Measurements from ENCODE around the gene FKBP8. TPM values are rescaled to one million over a fixed set of nuclear protein-coding genes. Genes with fewer than 3 reads are reported as not detected.
A peak's percentile ranks its signal among the peaks of the same experiment; 100 is the strongest.

Gene FKBP8
- total RNA-seq, 2 donors from 2014 or later = 235 to 247 TPM

GRCh38 chr19:18559685-18560084 is 16.3 kb upstream of the FKBP8 start:
- no peak for TF ChIP-seq POLR2A (IDR thresholded peaks at IDR 0.05)
- TF ChIP-seq, protein P1, sequence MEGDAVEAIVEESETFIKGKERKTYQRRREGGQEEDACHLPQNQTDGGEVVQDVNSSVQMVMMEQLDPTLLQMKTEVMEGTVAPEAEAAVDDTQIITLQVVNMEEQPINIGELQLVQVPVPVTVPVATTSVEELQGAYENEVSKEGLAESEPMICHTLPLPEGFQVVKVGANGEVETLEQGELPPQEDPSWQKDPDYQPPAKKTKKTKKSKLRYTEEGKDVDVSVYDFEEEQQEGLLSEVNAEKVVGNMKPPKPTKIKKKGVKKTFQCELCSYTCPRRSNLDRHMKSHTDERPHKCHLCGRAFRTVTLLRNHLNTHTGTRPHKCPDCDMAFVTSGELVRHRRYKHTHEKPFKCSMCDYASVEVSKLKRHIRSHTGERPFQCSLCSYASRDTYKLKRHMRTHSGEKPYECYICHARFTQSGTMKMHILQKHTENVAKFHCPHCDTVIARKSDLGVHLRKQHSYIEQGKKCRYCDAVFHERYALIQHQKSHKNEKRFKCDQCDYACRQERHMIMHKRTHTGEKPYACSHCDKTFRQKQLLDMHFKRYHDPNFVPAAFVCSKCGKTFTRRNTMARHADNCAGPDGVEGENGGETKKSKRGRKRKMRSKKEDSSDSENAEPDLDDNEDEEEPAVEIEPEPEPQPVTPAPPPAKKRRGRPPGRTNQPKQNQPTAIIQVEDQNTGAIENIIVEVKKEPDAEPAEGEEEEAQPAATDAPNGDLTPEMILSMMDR (IDR thresholded peaks at IDR 0.05) = no peak
- ATAC-seq (no peak), DNase-seq (no peak)
- Histone ChIP-seq H3K27me3 (no peaks in the 10 kb centered on the region), H3K4me3 (no peak overlapping the region), H3K4me1 (peaks cover 15% of the 10 kb centered on the region), H3K36me3 (replicated peaks in 1 of 2; ENCODE audit: insufficient read depth in 1 of 2, low read depth in 2 of 2) (peaks cover 0 to 8% of the 10 kb centered on the region in 2 donors), H3K9me3 (no peaks in the 10 kb centered on the region), H3K27ac (peak overlapping the region in 2 of 4 donors; percentile 10 to 24)
- intact Hi-C loops (cut with DNase I) = loop anchor here (10.0 kb wide), 1 partner anchor 95 kb away; no protein-coding TSS in a partner anchor
- 62 to 66% methylated on average over 5 of the region's 5 CpGs for WGBS, 2 donors

DNA sequence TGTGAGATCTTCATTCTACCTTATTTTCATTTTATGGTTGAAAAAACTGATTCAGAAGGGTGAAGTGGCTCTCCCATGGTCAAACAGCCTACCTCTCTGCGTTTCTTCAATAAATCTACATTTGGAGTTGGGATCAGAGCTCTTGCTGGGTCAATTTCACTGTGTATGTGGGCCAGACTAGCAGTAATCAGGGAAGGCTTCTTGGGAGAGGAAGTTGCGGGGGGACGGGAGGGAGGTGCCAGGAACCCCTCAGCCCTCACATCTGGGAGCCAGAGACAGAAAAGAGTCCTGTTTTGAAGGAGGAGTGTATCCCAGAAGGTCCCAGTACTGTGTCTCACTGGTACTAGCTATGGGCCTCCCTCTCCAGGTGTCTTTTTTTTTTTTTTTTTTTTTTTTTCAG is 15.2 kb upstream of the FKBP8 start:
- 31 to 48% methylated on average over 3 of the region's 3 CpGs for WGBS, 2 donors
- Histone ChIP-seq H3K9me3 (no peaks in the 10 kb centered on the region), H3K4me3 (no peak overlapping the region), H3K4me1 (peaks cover 15% of the 10 kb centered on the region), H3K27ac (peak overlapping the region; percentile 79 to 96 (median 92)), H3K36me3 (replicated peaks in 1 of 2; ENCODE audit: insufficient read depth in 1 of 2, low read depth in 2 of 2) (peaks cover 0 to 5% of the 10 kb centered on the region in 2 donors), H3K27me3 (no peaks in the 10 kb centered on the region)
- ATAC-seq (no peak), DNase-seq (no peak)
- no peak for TF ChIP-seq POLR2A (IDR thresholded peaks at IDR 0.05)
- TF ChIP-seq, protein P1 (IDR thresholded peaks at IDR 0.05) = no peak
- intact Hi-C loops (cut with DNase I) = no loop called here

- ATAC-seq (no peak), DNase-seq (no peak)
- no peaks in the 10 kb centered on the region for H3K27me3 ChIP-seq
- H3K27ac ChIP-seq = peak overlapping the region; percentile 79 to 96 (median 92)
- peaks cover 0 to 2% of the 10 kb centered on the region in 2 donors for H3K36me3 ChIP-seq (replicated peaks in 1 of 2; ENCODE audit: insufficient read depth in 1 of 2, low read depth in 2 of 2)
- H3K4me1 ChIP-seq = peaks cover 15% of the 10 kb centered on the region
- TF ChIP-seq POLR2A (IDR thresholded peaks at IDR 0.05) = no peak
- TF ChIP-seq, protein P1 (IDR thresholded peaks at IDR 0.05) = no peak
- WGBS, 2 donors = 5 to 10% methylated on average over 9 to 11 of the region's 11 CpGs
- no peaks in the 10 kb centered on the region for H3K9me3 ChIP-seq
- peak overlapping the region; percentile 57 to 81 for H3K4me3 ChIP-seq
- intact Hi-C loops (cut with DNase I) = no loop called here
Measured at GRCh38 chr19:18558202-18558555, 14.8 kb upstream of the FKBP8 start.

GRCh38 chr19:18557411-18558201 is 14.2 kb upstream of the FKBP8 start, which contains the start of gene KXD1:
Gene KXD1, plus strand, starts transcription at chr19:18557870. Its CDS starts 4,187 bp downstream, at chr19:18562057.
- Histone ChIP-seq H3K36me3 (replicated peaks in 1 of 2; ENCODE audit: insufficient read depth in 1 of 2, low read depth in 2 of 2) (peaks cover 0 to under 1% of the 10 kb centered on the region in 2 donors), H3K27me3 (no peaks in the 10 kb centered on the region), H3K4me3 (peak within 1 kb of the TSS; percentile 57 to 81), H3K4me1 (peaks cover 15% of the 10 kb centered on the region), H3K27ac (peak within 1 kb of the TSS; percentile 79 to 96 (median 92)), H3K9me3 (no peaks in the 10 kb centered on the region)
- WGBS, 2 donors = 1% methylated on average over 15 to 57 of the region's 58 CpGs
- DNase-seq (peak; percentile 98 to 99 (median 99)), ATAC-seq (peak; percentile 100)
- intact Hi-C loops (cut with DNase I) = no loop called here
- TF ChIP-seq, protein P1 (IDR thresholded peaks at IDR 0.05) = peak in 2 of 7 experiments; percentile 7 to 13
- TF ChIP-seq POLR2A (IDR thresholded peaks at IDR 0.05) = peak; percentile 59 to 77 (median 67)
